ENCODE data around the gene CCNE1. TPM values are rescaled to one million over a fixed set of nuclear protein-coding genes. Genes with fewer than 3 reads are reported as not detected.
"Not testable (repeated sequence)": the region's sequence is repeated elsewhere in the genome, so short reads cannot be mapped to it uniquely, and the experiment has no call there.

The CCNE1 gene
- total RNA-seq, 1 experiment from 2014 or later: 20.1 TPM

- H3K27me3 ChIP-seq (ENCODE audit: low read length): no peaks in the 10 kb centered on the region
Observed at GRCh38 chr19:29795461-29796172, 16.2 kb upstream of the CCNE1 start.

GRCh38 chr19:29796173-29796573 is 15.6 kb upstream of the CCNE1 start:
- no peaks in the 10 kb centered on the region for H4K20me1 ChIP-seq (ENCODE audit: insufficient read depth, low read depth, low read length)
- H3K36me3 ChIP-seq (ENCODE audit: insufficient read depth, low read length): no peaks in the 10 kb centered on the region
- H2AFZ ChIP-seq (ENCODE audit: low read length): no peak overlapping the region
- H3K9me3 ChIP-seq (ENCODE audit: low read length): no peaks in the 10 kb centered on the region
- H3K4me1 ChIP-seq (ENCODE audit: low read length): no peaks in the 10 kb centered on the region
- H3K4me3 ChIP-seq (ENCODE audit: low read length): no peak overlapping the region
- no peak for DNase-seq
- no peaks in the 10 kb centered on the region for H3K79me2 ChIP-seq (ENCODE audit: low read length)
- no peaks in the 10 kb centered on the region for H3K9me2 ChIP-seq (replicated peaks; ENCODE audit: insufficient read depth, low read length)
- H3K4me2 ChIP-seq (ENCODE audit: low read depth, low read length, poor library complexity, severe bottlenecking): no peak overlapping the region
- no peak overlapping the region for H3K9ac ChIP-seq (ENCODE audit: low read length)
- H3K27me3 ChIP-seq (ENCODE audit: low read length): no peaks in the 10 kb centered on the region
- no peak overlapping the region for H3K27ac ChIP-seq (ENCODE audit: low read length)

More at GRCh38 chr19:29795461-29796172, 16.2 kb upstream of the CCNE1 start:
- DNase-seq: no peak
- Histone ChIP-seq H2AFZ (ENCODE audit: low read length) (no peak overlapping the region), H3K79me2 (ENCODE audit: low read length) (no peaks in the 10 kb centered on the region), H3K4me3 (ENCODE audit: low read length) (no peak overlapping the region), H3K9me3 (ENCODE audit: low read length) (no peaks in the 10 kb centered on the region), H3K4me2 (ENCODE audit: low read depth, low read length, poor library complexity, severe bottlenecking) (no peak overlapping the region), H3K4me1 (ENCODE audit: low read length) (no peaks in the 10 kb centered on the region), H3K36me3 (ENCODE audit: insufficient read depth, low read length) (no peaks in the 10 kb centered on the region), H3K9me2 (replicated peaks; ENCODE audit: insufficient read depth, low read length) (no peaks in the 10 kb centered on the region), H3K9ac (ENCODE audit: low read length) (no peak overlapping the region), H4K20me1 (ENCODE audit: insufficient read depth, low read depth, low read length) (no peaks in the 10 kb centered on the region), H3K27ac (ENCODE audit: low read length) (no peak overlapping the region)

- H3K4me1 ChIP-seq (ENCODE audit: low read length): no peaks in the 10 kb centered on the region
- H4K20me1 ChIP-seq (ENCODE audit: insufficient read depth, low read depth, low read length): no peaks in the 10 kb centered on the region
- no peak overlapping the region for H3K9ac ChIP-seq (ENCODE audit: low read length)
- no peaks in the 10 kb centered on the region for H3K9me2 ChIP-seq (replicated peaks; ENCODE audit: insufficient read depth, low read length)
- H3K79me2 ChIP-seq (ENCODE audit: low read length): no peaks in the 10 kb centered on the region
- H3K27me3 ChIP-seq (ENCODE audit: low read length): no peaks in the 10 kb centered on the region
- H3K4me2 ChIP-seq (ENCODE audit: low read depth, low read length, poor library complexity, severe bottlenecking): no peak overlapping the region
- DNase-seq: no peak
- H3K9me3 ChIP-seq (ENCODE audit: low read length): no peaks in the 10 kb centered on the region
- H3K36me3 ChIP-seq (ENCODE audit: insufficient read depth, low read length): no peaks in the 10 kb centered on the region
- H3K27ac ChIP-seq (ENCODE audit: low read length): no peak overlapping the region
- no peak overlapping the region for H3K4me3 ChIP-seq (ENCODE audit: low read length)
- no peak overlapping the region for H2AFZ ChIP-seq (ENCODE audit: low read length)
Observed at GRCh38 chr19:29798774-29799497, 12.9 kb upstream of the CCNE1 start.

GRCh38 chr19:29800100-29800825 is 11.5 kb upstream of the CCNE1 start:
- H3K9me2 ChIP-seq (replicated peaks; ENCODE audit: insufficient read depth, low read length): no peaks in the 10 kb centered on the region
- no peak overlapping the region for H2AFZ ChIP-seq (ENCODE audit: low read length)
- no peak for DNase-seq
- no peak overlapping the region for H3K4me2 ChIP-seq (ENCODE audit: low read depth, low read length, poor library complexity, severe bottlenecking)
- H4K20me1 ChIP-seq (ENCODE audit: insufficient read depth, low read depth, low read length): no peaks in the 10 kb centered on the region
- no peaks in the 10 kb centered on the region for H3K9me3 ChIP-seq (ENCODE audit: low read length)
- H3K79me2 ChIP-seq (ENCODE audit: low read length): no peaks in the 10 kb centered on the region
- no peak overlapping the region for H3K4me3 ChIP-seq (ENCODE audit: low read length)
- H3K36me3 ChIP-seq (ENCODE audit: insufficient read depth, low read length): no peaks in the 10 kb centered on the region
- H3K4me1 ChIP-seq (ENCODE audit: low read length): peaks cover 12% of the 10 kb centered on the region
- H3K27me3 ChIP-seq (ENCODE audit: low read length): no peaks in the 10 kb centered on the region
- H3K9ac ChIP-seq (ENCODE audit: low read length): no peak overlapping the region
- H3K27ac ChIP-seq (ENCODE audit: low read length): no peak overlapping the region

- H3K9me2 ChIP-seq (replicated peaks; ENCODE audit: insufficient read depth, low read length); H3K9me3 ChIP-seq (ENCODE audit: low read length); H3K4me3 ChIP-seq (ENCODE audit: low read length); H2AFZ ChIP-seq (ENCODE audit: low read length); H3K27me3 ChIP-seq (ENCODE audit: low read length); DNase-seq; H3K4me2 ChIP-seq (ENCODE audit: low read depth, low read length, poor library complexity, severe bottlenecking); H3K79me2 ChIP-seq (ENCODE audit: low read length); H3K36me3 ChIP-seq (ENCODE audit: insufficient read depth, low read length); H4K20me1 ChIP-seq (ENCODE audit: insufficient read depth, low read depth, low read length); H3K27ac ChIP-seq (ENCODE audit: low read length); H3K9ac ChIP-seq (ENCODE audit: low read length): not testable (repeated sequence)
- peaks cover 13% of the 10 kb centered on the region for H3K4me1 ChIP-seq (ENCODE audit: low read length)
Observed at GRCh38 chr19:29803951-29804350, 7.8 kb upstream of the CCNE1 start.

- Histone ChIP-seq H3K9ac (ENCODE audit: low read length) (peak overlapping the region; percentile 28), H3K4me3 (ENCODE audit: low read length) (no peak overlapping the region), H3K36me3 (ENCODE audit: insufficient read depth, low read length) (no peaks in the 10 kb centered on the region), H4K20me1 (ENCODE audit: insufficient read depth, low read depth, low read length) (no peaks in the 10 kb centered on the region), H3K79me2 (ENCODE audit: low read length) (no peaks in the 10 kb centered on the region), H3K27ac (ENCODE audit: low read length) (no peak overlapping the region), H2AFZ (ENCODE audit: low read length) (no peak overlapping the region), H3K27me3 (ENCODE audit: low read length) (no peaks in the 10 kb centered on the region), H3K9me3 (ENCODE audit: low read length) (no peaks in the 10 kb centered on the region), H3K4me1 (ENCODE audit: low read length) (peaks cover 13% of the 10 kb centered on the region), H3K9me2 (replicated peaks; ENCODE audit: insufficient read depth, low read length) (no peaks in the 10 kb centered on the region), H3K4me2 (ENCODE audit: low read depth, low read length, poor library complexity, severe bottlenecking) (no peak overlapping the region)
- peak; percentile 47 for DNase-seq
Observed at GRCh38 chr19:29804493-29804892, 7.3 kb upstream of the CCNE1 start.

- Histone ChIP-seq H3K79me2 (ENCODE audit: low read length) (no peaks in the 10 kb centered on the region), H3K9me2 (replicated peaks; ENCODE audit: insufficient read depth, low read length) (no peaks in the 10 kb centered on the region), H2AFZ (ENCODE audit: low read length) (no peak overlapping the region), H3K27me3 (ENCODE audit: low read length) (no peaks in the 10 kb centered on the region), H4K20me1 (ENCODE audit: insufficient read depth, low read depth, low read length) (no peaks in the 10 kb centered on the region), H3K4me3 (ENCODE audit: low read length) (no peak overlapping the region), H3K27ac (ENCODE audit: low read length) (no peak overlapping the region), H3K36me3 (ENCODE audit: insufficient read depth, low read length) (no peaks in the 10 kb centered on the region), H3K9me3 (ENCODE audit: low read length) (no peaks in the 10 kb centered on the region), H3K4me1 (ENCODE audit: low read length) (peaks cover 16% of the 10 kb centered on the region), H3K4me2 (ENCODE audit: low read depth, low read length, poor library complexity, severe bottlenecking) (no peak overlapping the region), H3K9ac (ENCODE audit: low read length) (peak overlapping the region; percentile 28; the same call in 1 of the 2 replicates)
- DNase-seq: no peak
Observed at GRCh38 chr19:29805031-29805965, 6.5 kb upstream of the CCNE1 start.
